Inferior parietal cortex (tissue), 1 donor: ENCODE results near the gene PYHIN1.

Source experiments
- DNase-seq: peaks from one replicate; pipeline ENCODE4 v3.0.0-alpha.2; 2016; ENCODE audit errors: extremely low spot score

The PYHIN1 gene

GRCh38 chr1:158931055-158931737 lies at the start of gene PYHIN1:
TSS of gene PYHIN1 (plus strand) at chr1:158931552. CDS start at chr1:158936911, 5,359 bp downstream.
- no peak for DNase-seq

GRCh38 chr1:158893654-158894053 lies 37.7 kb upstream of the PYHIN1 start:
- no peak for DNase-seq

- no peak for DNase-seq
Measured at GRCh38 chr1:158898722-158899121, 32.6 kb upstream of the PYHIN1 start.

DNA sequence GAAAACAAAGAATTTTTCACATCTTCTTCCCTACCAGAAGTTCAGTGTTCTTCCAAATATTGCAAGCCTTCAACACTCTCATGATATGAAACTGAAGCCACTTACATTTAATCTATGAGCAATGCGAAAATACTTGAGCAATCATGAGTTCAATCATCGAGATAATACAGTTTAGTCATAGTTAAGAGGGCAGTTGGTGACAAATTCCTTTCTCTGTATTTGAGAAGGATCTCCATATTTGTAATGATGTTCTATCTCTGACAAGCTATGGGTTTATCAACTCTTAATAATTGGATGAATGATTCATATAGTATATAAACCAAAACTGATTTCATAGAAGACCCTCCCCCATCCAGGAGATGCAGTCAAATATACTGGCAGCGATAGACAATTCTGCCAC lies 29.7 kb upstream of the PYHIN1 start:
- DNase-seq = no peak

DNA sequence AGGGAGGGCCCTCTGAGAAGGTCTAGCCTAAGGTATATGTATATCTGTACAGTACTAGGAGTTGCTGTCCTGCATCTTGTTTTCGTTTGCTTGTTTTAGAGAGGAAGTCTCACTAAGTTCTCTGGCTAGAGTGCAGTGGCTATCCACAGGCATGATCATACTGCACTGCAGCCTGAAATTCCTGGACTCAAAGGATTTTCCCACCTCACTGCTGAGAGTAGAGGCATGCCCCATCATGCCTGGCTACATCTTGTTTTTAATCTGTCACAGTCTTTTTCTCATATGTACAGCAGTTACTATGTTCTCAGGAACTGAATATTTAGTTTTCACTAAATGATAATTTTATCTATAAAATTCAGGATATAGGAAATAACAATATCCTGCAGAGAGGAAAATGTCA lies 15.3 kb upstream of the PYHIN1 start:
- DNase-seq = no peak

DNA sequence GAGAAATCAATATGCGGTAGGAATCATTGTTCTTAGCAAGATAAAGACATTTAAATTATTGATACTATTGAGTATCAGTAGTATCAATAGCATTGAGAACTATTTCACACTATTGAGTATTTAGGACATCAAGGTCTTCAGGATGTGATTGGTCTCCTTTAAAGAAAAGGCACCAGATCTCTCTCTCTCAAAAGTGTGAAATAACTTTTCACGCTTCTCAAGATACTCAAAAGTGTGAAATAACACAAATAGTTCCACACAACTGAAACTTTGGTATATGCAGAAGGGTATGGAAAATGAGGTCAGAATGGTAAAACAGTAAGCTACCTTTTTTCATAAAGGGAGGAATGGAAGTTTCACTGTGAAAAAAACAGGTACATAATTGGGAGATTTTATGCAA lies 6.7 kb upstream of the PYHIN1 start:
- no peak for DNase-seq

GRCh38 chr1:158930504-158930903 lies 848 bp upstream of the PYHIN1 start:
- DNase-seq = no peak

GRCh38 chr1:158932171-158932570 lies 819 bp downstream of the PYHIN1 start:
- DNase-seq = no peak

DNA sequence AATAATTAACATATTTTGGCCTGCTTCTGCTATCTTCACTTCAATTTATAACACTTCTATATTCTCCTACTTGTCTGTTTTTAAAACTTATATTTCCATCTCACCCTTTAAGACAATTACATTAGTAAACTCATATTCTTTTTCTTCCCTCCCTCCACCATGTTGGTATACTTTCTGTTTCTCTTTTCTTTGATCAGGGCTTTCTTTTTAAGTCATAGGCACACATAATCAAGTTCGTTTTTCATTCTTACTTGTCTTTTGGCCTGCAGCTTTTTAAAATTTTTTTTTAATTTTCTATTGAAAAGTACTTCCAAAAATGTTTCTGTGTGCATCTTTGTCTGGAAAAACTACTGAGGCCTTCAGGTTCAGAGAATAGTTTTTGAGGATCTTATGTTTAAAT lies 2.3 kb downstream of the PYHIN1 start:
- DNase-seq = no peak

DNA sequence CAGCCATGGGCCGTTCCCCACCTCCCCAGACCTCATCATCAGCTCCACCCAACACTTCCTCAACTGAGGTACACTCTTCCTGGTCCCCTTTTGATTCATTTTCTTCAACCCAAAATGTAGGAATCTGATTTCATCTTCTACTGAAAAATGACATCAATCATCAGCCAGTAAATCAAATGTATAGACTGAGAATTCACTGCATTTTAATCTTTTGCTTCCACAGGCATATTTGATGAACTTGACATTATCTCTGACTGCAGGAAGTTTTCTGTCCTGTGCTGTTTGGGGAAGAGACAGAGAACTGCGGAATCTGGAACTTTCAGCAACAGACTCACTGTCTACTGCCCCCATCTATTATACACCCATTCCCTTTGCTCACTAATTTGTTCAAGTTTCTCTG lies 7.8 kb downstream of the PYHIN1 start:
- DNase-seq = no peak

DNA sequence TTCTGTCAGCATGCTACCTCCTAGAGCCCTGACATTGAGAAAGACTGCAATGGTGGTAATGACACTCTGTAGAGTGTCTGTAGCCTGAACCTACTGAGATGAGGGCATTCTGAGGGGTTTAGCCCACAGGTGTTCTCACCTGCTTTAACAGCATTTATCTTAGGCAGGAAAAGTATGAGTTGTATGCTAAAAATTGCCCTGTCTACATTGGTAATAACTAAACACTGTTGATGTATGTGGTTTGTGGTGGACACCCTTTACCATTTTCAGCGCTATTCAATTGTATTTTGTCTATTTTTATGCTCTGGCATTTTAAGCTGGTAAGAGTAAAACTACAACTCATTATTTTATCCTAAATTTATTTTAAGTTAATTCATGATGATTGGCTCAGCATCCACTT lies 10.0 kb downstream of the PYHIN1 start:
- DNase-seq = no peak

DNA sequence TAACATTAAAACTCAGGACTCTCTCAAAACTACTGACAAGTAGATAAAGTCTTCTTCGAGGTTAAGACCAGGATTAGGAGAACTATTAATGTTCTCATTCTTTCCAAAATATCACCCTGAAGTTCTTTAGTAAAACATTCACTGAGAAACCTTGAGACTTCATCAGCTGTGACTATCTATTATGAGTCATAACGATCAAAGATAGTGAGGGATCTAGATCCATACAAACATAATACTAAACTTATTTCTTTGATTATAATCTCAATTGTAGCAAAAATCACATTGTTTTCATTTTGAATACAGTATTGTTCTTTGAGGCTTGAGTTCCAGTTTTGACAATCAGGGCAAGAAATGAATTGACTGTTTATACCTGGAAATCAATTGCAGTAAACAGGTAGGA lies 11.1 kb downstream of the PYHIN1 start:
- DNase-seq = no peak

- DNase-seq = no peak
Measured at GRCh38 chr1:158943059-158943458, 11.7 kb downstream of the PYHIN1 start.

GRCh38 chr1:158945061-158945460 lies 13.7 kb downstream of the PYHIN1 start:
- no peak for DNase-seq

- DNase-seq = no peak
Measured at GRCh38 chr1:158946785-158947184, 15.4 kb downstream of the PYHIN1 start.

DNA sequence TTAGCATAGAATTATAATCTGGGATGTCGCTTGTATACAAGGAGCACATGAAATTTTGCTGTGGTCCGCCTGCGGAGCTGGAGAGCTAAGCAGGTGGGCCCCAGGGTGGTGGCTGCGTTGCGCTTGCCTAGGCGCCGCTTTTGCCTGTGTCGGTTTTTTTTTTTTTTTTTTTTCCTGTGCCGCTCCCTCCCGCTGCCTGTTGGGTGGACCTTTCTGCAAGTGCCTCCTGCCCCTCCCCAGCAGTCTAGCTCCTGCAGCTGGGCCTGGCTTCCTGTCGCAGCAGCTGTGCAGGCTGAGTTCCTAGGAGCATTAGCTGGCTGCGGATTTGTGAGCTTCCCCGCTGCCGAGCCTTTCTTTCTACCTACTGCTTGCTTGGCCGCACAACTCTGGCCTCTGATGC lies 20.6 kb downstream of the PYHIN1 start:
- no peak for DNase-seq

DNA sequence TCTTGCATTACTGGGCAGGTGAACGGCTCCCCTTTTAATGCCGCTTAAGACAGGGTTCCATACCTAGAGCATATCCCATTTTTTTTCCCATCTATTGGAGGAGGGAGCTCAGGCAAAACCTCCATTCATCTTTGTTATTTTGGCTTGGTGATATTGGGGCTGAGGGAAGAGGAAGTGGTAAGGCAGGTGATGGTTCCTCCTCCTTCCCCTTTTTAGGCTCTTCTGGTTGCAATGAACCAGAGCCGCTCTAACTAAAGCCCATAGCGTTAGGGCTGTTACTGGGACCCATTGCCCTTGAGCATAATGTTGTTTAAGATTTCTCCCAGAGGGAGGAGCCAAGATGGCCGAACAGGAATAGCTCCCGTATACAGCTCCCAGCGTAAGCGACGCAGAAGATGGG lies 21.1 kb downstream of the PYHIN1 start:
- no peak for DNase-seq

DNA sequence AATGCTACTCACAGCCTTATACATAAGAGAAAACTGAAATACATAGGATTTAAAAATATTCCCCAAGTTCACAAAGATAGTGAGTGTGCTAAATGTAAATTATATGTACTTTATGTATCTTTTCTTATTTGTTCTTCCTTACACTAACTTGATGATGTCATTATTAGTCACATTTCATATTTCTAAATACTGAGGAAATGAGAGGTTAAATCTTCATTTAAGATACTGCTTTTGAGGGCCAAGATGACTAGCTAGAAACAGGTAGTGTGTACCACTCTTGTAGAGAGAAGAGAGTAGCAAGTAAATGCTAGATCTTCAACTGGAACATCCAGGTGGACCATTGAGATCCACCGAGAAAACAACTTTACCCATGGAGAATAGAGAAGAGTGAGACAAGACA lies 29.8 kb downstream of the PYHIN1 start:
- no peak for DNase-seq

GRCh38 chr1:158962983-158963382 lies 31.6 kb downstream of the PYHIN1 start:
- DNase-seq = no peak

GRCh38 chr1:158969166-158969565 lies 37.8 kb downstream of the PYHIN1 start:
- no peak for DNase-seq

- no peak for DNase-seq
Measured at GRCh38 chr1:158969855-158970254, 38.5 kb downstream of the PYHIN1 start.

DNA sequence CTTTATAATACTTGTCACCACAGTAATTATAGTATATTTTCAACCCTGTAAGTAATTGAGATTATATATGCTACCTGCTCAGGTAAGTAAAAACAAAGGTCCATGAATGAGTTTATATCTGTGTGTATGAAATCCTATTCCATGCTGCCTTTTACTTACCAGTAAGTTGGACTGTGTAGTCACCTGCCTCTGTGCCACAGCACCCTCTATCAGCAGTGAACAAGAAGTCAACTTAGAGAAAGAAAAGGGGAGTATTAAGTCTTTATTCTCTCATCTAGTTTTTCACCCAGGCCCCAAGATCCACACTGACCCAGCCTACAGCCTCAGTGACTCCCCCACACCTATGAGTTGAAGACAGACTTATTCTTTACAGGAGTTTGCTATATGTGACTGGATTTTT lies 41.5 kb downstream of the PYHIN1 start:
- DNase-seq = no peak

- no peak for DNase-seq
Measured at GRCh38 chr1:158976219-158976618, 44.9 kb downstream of the PYHIN1 start.

DNA sequence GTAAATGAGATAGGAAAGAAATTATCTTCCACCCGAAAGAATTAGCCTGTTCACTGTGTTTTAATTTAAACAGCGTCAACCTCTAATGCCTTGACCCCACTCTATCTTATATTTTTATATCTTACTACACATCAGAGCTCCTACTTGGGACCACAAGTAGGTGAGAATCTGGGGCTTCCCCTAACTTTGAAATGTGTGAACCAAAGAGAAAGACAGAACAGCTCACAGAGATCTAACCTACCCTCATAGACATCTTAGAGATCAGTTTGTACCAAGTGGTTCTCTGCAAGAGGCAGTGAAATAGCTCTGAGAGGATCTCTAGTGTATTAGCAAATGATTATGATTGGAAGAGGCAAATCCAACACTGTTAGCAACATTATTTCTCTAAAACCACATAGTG lies 47.4 kb downstream of the PYHIN1 start:
- DNase-seq = no peak
